Fibroblast of gingiva (primary cell): ENCODE measurements around the gene ARIH2.

Experiments
- DNase-seq: peaks from one replicate; pipeline ENCODE4 v3.0.0-alpha.2; 2011; ENCODE audit warnings: low read depth

The ARIH2 gene

DNA sequence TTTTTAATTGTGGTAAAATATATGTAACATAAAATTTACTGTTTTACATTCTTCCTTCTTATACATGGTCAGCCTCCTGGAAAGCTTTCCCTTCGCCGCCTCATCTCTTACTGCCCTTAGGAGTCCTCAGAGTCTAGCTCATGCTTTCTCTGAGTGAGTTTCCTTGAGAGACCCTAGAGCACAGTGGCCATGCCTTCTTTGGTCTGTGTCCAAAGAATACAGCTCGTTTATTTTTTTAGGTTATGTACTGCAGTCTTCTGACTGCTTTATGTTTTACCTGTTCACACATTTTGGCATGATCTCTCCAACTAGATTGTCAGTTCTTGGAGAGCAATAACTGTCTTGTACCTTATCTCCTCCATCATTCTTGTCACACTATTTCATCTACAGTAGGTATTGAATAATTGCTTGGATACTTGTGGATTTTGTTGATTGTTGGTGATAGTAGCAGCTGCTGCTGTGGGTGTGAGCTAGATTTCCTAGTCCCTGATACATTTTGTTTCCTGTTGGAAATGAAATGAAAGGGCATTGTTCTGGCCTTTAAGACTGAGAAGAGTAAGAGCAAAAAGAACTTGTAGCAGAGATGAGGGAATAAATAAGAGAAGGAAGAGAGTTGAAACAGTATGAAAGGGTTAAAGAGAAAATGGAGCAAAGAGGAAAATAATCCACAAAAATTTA is 10.9 kb downstream of the ARIH2 start:
- no peak for DNase-seq

DNA sequence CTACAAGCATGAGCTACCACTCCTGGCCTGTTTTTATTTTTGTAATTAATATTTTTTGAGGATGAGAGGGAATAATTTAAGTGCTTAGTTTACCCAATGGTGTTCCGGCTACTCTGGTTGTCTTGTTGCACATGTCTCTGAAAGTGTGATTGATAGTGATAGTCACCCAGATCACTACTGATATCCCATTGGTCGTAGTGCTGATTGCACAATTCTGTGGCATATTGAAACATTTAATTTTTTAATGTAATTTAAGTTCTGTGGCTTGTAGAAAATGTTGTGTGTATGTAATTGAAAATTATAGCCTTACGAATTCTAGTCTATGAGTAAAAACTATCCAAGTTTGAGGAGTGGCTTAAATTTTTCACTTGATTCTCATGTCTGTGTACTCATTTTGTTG is 11.9 kb downstream of the ARIH2 start:
- DNase-seq = peak; percentile 42

DNA sequence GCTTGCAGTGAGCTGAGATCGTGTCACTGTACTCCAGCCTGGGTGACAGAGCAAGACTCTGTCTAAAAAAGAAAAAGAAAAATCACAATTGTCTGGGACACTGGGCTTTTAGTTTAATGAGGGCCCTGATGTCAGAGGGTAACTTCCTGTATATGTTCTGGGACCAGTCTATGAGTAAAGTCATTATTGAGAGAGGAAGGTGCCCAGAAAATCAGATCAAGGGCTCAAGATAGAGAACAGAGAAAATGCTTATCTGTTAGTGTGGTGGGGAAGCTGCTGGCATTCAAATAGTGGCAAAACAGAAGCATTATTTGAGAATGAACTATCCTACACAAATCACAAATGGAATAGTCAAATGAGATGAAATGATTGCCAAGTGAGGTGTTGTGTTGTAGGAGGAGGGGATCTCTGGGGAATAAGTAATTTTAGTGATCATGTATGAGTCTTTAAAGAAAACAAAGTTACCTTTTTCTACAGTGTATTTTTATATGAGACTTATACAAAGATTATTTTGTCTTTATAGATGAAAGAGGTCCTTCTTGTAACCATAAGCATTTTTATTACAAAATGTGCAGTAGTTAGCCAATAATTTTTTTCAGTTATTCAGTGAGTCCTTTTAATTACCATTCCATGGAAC is 13.4 kb downstream of the ARIH2 start:
- DNase-seq = no peak

DNA sequence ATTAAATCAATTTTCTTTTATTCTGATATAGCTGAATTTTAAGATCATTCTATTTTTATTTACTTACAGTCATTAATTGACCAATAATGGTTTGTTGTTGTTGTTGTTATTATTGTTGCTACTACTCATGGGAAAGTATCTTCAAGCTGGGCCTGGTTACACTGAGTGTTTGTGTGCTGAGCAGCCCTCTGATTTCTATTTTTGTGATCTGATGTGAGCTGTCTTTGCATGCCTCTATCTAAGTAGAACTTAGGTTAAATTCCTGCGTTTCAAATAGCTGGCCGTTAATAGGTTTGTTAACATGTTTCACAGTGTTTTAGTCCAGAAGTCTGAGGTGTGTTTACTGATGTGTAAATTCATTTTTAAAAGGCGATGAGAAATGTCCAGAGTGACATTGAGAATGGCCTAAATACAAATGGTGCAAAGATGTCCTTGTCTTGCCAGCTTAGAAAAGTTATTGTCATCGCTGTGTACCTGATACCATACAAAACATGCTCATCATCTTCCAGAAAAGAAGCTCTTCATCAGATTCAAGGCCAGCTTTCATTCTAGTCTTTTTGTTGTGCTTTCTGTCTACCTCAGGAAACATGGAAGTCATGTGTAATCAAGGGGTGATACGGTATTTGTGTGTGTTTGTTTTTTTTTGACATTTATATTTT is 15.8 kb downstream of the ARIH2 start:
- no peak for DNase-seq

DNA sequence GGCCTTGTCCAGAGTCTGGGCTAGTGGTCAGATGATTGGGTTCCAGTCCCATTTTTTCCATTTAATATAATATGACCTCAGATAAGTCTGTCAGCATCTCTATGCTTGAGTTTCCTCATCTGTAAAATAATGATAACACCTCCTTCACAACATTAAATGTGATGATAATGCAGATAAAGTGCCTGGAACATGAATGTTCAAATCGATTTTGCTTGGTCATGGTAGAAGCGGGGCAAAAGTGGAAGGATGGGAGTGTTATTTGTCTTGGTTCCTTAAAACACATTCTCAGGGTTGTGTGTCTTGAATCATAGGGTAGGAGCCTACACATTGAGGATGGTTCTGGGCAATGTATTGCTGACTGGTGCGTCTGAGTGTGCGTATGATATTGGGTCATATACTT is 16.9 kb downstream of the ARIH2 start:
- DNase-seq = no peak

DNA sequence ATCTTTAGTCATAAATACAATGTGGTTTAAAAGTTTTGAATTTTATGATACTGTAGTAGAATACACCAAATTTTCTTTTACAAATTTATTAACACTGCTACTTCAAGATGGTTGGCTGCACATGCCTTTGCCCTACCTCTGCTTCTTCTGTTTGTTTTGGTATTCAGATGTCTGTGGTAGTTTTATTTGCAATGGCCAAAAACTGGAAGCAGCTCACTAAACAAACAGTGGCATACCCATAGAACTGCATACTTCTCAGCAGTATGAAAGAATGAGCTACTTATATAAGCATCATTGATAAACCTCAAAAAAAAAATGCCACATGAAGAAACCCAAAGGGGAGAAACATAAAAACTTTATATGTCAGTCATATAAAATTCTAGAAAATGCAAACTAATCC is 19.5 kb downstream of the ARIH2 start:
- DNase-seq = no peak

DNA sequence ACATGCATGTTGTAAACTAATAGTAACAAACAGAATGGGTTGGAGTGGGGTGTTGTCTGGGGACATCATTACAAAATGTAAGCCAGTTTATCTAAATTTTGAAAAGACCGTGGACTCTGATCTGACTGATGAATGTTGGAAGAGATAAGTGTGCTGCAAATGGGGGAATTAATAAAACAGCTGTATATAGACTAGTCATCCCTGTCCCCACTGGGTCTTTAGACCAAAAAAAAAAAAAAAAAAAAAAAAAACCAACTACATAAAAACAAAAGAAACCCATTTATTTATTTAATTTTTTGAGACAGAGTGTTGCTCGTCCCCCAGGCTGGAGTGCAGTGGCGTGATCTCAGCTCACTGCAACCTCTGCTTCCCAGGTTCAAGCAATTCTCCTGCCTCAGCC is 20.0 kb downstream of the ARIH2 start:
- no peak for DNase-seq

DNA sequence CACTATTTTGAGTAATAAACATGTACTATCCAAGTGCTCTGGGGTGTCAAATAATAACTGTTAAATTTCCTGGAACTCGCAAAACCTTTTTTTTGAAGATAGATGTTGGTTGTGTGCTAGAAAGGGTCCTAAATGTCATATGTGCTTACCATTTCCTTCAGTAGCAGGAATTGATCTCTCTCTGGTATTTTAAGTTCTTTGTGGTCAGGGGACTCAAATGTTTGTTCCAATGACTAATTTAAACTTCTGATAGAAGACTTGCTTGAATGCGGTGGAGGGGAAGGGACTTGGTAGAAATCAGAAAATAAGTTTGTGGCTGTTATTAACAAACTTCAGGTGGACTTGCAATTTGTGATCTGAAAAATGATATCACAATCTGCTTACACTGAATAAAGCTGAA is 26.8 kb downstream of the ARIH2 start:
- DNase-seq = no peak

DNA sequence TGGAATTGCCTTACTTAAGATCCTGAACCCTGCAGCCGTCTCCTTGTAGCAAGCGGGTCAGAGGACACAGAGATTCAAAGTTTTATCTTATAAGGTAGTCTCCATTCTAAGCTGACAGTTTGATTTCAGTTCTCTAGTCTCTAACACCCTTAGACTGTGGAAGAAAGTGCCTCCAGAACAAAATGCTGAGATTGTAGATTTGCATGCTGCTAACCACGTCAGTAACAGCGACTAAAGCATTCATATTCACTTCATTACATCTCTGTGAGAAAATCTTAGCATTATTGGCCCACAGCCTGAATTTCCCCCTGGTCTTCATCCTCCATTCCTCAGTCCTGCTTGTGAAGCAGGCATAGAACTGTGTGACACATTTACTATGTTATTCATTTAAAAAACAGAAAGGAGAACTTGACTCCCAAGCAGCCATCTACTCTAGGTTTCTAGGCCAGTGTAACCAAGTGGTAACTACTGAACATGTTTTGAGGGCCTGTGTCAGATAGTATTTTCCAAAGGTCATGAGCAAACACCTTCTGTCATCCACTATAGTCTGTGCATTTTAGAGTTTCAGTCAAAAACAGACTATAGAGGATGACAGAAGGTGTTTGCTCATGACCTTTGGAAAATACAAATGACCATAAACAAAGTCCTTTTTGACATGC is 27.4 kb downstream of the ARIH2 start:
- DNase-seq = no peak

DNA sequence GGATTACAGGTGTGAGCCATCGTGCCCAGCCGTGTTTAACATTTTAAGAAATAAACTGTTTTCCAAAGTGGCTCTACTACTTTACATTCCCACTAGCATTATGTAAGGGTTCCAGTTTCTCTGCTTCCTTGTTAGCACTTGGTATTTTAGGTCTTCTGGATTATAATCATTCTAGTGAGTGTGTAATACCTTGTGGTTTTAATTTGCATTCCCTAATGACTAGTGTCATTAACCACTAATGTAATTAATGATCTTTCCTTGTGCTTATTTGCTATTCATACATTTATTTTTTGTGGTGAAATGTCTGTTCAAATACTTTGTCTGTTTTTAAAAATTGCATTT is 30.7 kb downstream of the ARIH2 start:
- DNase-seq = no peak

DNA sequence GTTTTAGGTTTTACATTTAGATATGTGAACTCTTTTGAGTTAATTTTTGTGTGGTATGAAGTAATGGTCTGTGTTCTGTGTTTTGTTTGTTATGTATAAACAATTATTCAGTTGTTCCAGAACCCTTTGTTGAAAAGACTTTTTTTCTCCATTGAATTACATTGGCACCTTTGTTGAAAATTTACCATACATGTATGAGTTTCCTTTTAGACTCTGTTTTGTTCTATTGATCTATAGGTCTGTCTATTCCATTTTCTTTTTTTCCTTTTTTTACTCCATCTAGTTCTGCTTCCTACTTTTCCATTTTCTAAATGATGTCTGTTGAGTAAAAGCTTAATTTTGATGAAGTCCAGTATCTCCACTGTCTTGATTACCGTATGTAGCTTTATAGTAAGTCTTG is 31.4 kb downstream of the ARIH2 start:
- DNase-seq = no peak

DNA sequence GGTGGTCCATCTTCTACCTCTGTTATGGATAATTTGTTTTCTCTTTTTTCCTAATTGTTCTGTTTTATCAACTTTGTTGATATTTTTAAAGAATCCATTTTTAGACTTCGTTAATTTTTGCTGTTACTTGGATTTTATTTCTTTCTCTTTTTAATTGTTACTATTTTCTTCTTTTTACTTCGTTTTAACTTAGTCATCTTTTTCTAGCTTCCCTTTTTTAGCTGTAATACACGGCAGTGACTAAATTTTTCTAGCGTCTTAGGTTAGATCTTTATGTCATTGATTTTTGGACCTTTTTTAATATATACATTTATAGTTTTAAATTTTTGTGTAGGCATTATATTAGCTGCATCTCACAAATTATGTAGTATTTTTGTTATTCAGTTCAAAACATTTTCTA is 33.1 kb downstream of the ARIH2 start:
- DNase-seq = no peak

DNA sequence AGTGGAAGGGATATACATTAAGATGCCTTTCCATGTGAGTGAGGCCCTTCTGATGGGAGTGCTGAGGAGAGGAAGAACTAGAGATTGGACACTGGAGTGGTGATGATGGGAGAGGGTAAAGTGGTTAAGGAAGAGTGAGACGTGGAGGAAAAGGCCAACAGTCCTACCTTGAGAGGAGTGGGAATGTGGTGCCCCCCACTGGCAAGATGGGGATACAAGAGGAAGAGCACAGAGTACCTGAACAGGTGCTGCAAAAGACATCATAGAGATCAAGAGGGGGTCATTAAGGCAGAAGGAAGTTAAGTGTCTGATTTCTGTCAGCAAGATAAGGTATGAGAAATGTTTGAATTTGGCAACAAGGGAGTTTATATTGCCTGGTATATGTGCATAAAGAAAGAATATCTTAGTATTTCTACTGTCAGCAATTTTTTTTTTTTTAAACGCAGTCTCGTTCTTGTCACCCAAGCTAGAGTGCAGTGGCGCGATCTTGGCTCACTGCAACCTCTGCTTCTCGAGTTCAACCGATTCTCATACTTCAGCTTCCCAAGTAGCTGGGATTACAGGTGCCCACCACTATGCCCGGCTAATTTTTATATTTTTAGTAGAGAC is 34.0 kb downstream of the ARIH2 start:
- DNase-seq = no peak

DNA sequence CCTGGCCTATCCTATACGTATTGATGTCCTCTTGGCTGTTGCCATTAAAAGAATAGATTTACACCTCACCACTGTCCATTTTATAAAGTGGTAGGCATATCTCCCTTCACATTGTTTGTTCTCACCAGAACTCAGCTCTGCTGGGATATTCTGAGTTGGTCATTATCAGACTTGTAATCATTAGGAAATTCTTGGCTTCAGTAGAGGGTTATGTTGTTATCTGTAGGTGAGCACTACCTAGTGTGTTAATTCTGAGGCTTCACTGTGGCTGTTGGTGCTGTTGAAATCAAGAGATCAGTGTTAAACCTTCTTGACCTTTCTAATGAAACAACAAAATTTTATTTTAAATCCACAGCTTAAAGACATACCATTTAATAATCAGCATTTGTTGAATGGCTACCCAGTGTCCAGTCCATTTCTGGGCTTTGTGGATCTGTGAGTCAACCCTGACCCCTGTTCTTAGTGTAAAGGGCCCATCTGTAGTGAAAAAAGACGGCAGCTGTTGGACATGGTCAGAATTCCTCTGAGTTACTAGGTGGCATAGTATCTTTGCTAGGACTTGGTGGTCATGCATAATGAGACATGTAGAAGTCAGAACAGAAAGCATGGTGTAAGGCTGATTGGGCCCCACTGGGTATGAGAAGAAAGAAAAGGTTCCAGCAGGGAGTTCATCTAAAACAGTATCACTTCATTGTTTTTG is 38.5 kb downstream of the ARIH2 start:
- DNase-seq = no peak

DNA sequence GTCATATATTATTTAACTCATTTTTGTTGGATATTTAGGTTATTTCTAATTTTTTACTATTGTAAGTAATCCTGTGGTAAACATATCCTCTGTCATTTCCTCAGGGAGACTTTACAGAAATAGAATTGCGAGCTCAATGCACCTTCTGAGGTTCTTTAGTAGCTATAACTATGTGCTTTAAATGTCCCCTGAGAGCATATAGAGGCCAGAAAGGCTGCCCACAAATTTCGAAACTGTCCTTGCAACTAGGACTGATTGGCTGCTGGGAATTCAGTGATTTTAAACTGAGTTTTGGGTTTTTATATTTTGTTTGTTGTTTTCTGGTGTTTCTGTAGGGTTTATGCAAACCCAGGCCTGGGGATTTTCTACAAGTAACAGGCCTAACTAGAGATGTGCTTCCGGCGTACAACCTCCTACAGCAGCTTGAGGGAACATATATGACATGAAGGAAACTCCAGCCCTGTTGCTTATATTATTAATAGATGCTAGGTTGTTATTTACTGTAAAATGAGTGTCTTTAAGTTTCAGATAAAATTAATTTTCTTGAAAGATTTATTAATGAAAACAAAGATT is 42.3 kb downstream of the ARIH2 start:
- peak; percentile 65 for DNase-seq

DNA sequence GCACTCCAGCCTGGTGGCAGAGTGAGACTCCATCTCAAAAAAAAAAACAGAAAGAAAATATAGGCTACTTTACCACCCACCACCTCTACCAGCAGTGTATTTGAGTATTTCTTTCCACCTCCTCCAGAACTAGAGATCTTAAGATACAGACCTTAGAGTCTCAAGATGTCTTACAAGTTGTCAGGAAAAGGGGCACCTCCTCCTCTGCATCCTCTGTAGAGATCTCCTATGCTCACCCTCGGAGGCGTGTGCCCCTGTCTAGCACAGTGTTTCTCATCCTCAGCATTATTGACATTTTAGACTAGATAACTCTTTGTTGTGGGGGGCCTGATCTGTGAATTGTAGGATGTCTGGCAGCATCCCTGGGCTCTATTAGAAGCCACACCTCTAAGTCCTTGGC is 43.7 kb downstream of the ARIH2 start:
- no peak for DNase-seq

DNA sequence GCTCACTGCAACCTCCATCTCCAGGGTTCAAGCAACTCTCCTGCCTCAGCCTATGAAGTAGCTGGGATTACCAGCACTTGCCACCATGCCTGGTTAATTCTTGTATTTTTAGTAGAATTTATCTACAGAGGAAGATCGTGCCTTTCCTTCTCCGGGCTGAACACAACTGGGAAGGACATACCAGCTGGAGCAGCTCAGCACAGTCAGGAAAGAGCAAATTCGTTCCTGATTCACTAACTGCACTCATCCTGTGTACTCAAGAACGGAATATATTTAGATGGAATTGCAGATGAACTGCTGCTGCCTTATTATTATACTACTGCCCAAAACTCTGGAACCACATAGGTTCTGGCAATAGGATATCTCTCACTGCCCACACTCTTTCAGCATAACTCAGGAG is 44.3 kb downstream of the ARIH2 start:
- DNase-seq = no peak

DNA sequence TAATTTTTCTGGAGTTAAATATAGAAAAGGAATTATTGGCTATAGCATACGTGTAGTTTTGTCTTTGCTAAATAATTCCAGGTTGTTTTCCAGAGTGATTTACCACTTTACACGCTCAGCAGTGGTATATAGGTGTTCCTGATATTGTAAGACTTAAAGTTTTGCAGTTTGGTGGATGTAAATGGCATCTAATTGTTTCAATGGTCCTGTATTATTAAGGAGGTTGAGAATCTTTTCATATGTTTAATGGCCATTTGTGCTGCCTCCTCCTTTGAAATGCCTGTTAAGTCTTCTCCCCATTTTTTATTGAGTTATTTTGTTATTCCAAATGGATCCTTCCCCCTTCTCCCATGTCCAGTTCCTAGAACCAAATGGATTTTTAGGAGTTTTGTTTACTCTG is 44.9 kb downstream of the ARIH2 start:
- DNase-seq = no peak

DNA sequence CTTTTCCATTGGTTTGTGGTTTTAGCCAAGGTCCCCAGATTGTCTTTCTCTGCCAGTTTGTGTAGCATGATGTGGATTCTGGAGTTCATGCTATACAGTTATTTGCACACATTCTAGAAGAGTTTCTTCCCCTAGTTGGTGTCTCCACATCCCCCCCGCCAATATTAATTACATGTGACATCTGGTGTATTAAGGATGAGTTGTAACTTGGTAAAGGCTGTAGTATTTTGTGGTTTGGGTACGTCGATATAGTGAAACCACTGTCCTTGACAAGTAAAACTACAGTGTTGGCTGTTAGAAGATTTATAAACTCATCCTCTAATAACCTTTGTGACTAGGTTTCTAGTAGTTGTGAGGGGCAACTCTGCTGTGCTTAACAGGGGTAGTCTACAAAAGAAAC is 47.7 kb downstream of the ARIH2 start:
- DNase-seq = peak; percentile 38

DNA sequence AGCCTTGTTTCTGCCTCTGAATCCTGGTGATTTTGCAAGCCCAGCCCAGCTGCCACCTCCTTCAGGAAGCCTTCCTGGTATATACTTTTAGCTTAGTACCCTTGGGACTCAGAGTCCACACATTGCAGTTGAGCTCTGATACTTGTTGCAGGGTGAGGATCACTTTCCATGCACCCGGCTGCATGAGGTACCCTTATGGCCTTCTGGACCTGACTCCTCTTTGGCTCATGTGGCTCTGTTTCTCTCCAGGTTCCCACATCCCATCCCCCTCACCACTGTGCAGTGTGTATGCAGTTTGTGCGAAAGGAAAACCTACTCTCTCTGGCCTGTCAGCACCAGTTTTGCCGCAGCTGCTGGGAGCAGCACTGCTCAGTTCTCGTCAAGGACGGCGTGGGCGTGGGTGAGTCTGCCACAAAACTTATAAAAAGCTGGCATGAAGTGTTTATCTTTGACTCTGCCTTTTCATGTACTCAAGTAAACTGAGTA is 48.3 kb downstream of the ARIH2 start:
- DNase-seq = no peak

DNA sequence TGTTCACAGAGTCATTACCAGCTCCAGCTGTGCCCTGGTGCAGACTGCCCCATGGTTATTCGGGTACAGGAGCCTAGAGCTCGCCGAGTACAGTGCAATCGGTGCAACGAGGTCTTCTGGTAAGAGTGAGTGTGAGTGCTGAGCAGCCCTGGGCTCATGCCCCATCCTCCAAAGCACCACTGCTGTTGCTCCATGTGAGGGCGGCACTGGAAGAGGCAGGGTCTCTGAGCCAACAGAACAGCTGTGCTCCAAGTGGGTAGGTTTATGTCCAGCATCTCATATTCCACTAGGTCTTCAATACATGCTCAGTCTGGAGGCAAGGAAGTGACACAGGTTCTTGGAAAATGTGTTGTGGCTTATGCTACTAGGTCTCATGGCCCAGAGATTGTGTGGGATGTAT is 51.9 kb downstream of the ARIH2 start:
- DNase-seq = no peak
